SK-N-SH (cell line): Measurements from ENCODE around the gene PNPLA5.

Experiments
- EP300 ChIP-seq, 2 experiments: IDR thresholded peaks; 2 replicates each; pipeline versions ENCODE4 v1.4.0 to v1.6.1; 2012; ENCODE audit warnings: borderline replicate concordance in 1 of 2, low read depth in 1 of 2, low read length in 1 of 2
- EZH2phosphoT487 ChIP-seq: fragments of 200-600 bp; sonication (generic); IDR thresholded peaks from 2 replicates; pipeline ENCODE4 v1.6.1; 2017; ENCODE audit warnings: low read depth, mixed run types, mild to moderate bottlenecking, antibody characterized with exemption, moderate library complexity, borderline replicate concordance
- POLR2AphosphoS5 ChIP-seq: IDR thresholded peaks from 2 replicates; pipeline ENCODE4 v1.6.1; 2012; ENCODE audit warnings: low read depth, low read length
- RFX5 ChIP-seq: IDR thresholded peaks from 2 replicates; pipeline ENCODE4 v1.6.1; 2012; ENCODE audit warnings: mild to moderate bottlenecking, improper control_type of control experiment, low read length
- TF ChIP-seq, protein P1 (sequence below): IDR thresholded peaks from 2 replicates; pipeline ENCODE4 v1.4.0; 2012; ENCODE audit warnings: low read depth
- TF ChIP-seq, protein P2 (sequence below): fragments of 200-600 bp; sonication (generic); IDR thresholded peaks from 2 replicates; pipeline ENCODE4 v1.6.1; 2017; ENCODE audit warnings: antibody characterized with exemption, mild to moderate bottlenecking, moderate library complexity
- TF ChIP-seq, protein P3 (sequence below): IDR thresholded peaks from 2 replicates; pipeline ENCODE4 v1.4.0; 2012; ENCODE audit warnings: low read depth, borderline replicate concordance

DNA sequence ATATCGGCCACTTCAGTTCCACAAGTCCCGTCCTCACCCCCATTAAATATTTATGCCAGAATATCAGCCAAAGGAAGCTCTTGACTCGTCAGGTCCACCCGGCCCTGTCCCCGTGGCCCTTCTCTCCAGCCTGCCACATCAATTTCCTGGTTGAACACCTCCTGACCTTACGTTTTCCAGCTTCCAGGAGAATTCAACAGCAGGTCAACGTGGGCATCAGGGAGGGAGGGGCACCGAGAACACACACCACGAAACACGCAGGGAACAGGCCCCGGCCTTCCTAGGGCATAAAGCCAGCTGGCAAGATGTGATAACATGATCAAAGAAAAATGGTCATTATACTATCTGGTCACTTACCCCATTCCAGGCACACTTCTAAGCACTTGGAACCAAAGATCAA, 44.8 kb downstream of the PNPLA5 start:
- TF ChIP-seq EP300 (IDR thresholded peaks at IDR 0.05; ENCODE audit: borderline replicate concordance in 1 of 2, low read depth in 1 of 2, low read length in 1 of 2), result no peak
- TF ChIP-seq, protein P1, sequence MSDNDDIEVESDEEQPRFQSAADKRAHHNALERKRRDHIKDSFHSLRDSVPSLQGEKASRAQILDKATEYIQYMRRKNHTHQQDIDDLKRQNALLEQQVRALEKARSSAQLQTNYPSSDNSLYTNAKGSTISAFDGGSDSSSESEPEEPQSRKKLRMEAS, result no peak
- TF ChIP-seq, protein P2, sequence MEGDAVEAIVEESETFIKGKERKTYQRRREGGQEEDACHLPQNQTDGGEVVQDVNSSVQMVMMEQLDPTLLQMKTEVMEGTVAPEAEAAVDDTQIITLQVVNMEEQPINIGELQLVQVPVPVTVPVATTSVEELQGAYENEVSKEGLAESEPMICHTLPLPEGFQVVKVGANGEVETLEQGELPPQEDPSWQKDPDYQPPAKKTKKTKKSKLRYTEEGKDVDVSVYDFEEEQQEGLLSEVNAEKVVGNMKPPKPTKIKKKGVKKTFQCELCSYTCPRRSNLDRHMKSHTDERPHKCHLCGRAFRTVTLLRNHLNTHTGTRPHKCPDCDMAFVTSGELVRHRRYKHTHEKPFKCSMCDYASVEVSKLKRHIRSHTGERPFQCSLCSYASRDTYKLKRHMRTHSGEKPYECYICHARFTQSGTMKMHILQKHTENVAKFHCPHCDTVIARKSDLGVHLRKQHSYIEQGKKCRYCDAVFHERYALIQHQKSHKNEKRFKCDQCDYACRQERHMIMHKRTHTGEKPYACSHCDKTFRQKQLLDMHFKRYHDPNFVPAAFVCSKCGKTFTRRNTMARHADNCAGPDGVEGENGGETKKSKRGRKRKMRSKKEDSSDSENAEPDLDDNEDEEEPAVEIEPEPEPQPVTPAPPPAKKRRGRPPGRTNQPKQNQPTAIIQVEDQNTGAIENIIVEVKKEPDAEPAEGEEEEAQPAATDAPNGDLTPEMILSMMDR, result no peak
- TF ChIP-seq RFX5, result no peak
- no peak for TF ChIP-seq POLR2AphosphoS5
- TF ChIP-seq, protein P3, sequence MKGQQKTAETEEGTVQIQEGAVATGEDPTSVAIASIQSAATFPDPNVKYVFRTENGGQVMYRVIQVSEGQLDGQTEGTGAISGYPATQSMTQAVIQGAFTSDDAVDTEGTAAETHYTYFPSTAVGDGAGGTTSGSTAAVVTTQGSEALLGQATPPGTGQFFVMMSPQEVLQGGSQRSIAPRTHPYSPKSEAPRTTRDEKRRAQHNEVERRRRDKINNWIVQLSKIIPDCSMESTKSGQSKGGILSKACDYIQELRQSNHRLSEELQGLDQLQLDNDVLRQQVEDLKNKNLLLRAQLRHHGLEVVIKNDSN, result no peak
- no peak for TF ChIP-seq EZH2phosphoT487
